ENCODE results near the gene SRP68. TPM values are rescaled to one million over a fixed set of nuclear protein-coding genes. Genes with fewer than 3 reads are reported as not detected.
A peak's percentile ranks its signal among the peaks of the same experiment; 100 is the strongest.

SRP68 gene
- total and polyA plus RNA-seq, 2 donors from 2014 or later: 52.7 to 68.1 TPM

DNA sequence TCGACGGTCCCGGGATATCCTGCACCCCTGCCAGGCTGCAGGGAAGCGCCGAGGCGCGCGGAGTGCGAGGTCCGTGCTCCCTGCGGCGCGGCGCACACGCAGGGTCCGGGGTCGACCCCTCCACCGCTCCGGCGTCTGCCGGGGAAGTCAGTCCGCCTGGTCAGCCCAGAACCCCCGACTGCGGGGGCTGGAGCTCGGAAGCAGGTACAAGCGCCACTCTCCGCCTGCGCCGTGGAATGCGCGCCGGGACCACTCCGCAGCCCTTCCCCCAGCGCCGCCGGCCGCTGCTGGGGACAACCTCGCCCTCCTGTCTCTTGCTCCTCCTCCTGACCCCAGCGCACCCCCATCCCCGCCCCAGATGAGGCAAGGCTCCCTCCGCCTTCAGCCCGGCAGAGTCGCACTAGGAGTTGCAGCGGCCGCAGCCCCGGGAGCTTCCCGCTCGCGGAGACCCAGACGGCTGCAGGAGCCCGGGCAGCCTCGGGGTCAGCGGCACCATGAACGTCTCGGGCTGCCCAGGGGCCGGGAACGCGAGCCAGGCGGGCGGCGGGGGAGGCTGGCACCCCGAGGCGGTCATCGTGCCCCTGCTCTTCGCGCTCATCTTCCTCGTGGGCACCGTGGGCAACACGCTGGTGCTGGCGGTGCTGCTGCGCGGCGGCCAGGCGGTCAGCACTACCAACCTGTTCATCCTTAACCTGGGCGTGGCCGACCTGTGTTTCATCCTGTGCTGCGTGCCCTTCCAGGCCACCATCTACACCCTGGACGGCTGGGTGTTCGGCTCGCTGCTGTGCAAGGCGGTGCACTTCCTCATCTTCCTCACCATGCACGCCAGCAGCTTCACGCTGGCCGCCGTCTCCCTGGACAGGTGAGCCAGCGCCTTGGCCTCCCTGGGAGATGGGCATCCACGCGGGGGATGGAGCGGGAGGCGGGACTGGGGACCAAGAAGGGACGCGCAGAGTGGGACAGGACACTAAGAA, 2.4 kb upstream of the SRP68 start, which contains the start of gene GALR2:
TSS of gene GALR2 (plus strand) at position 392 of the 974 bp plus-strand sequence. CDS start at position 495, 103 bp downstream.
- intact Hi-C loops (cut with DNase I): no loop called here
- Histone ChIP-seq H3K9me3 (ENCODE audit: control insufficient read depth in 2 of 3, insufficient read depth in 1 of 3, low read length in 3 of 3) (no peaks in the 10 kb centered on the region), H3K4me3 (ENCODE audit: low read length in 3 of 3) (no peak within 1 kb of the TSS), H3K27me3 (ENCODE audit: control insufficient read depth, insufficient read depth, low read length) (peaks cover 47% of the 10 kb centered on the region), H3K27ac (ENCODE audit: low read depth in 2 of 2, low read length in 2 of 2) (no peak within 1 kb of the TSS), H3K36me3 (ENCODE audit: control insufficient read depth in 2 of 3, insufficient read depth in 3 of 3, low read length in 3 of 3) (no peaks in the 10 kb centered on the region), H3K9ac (ENCODE audit: low read length in 3 of 3) (no peak within 1 kb of the TSS), H3K4me1 (ENCODE audit: control insufficient read depth in 2 of 3, insufficient read depth in 2 of 3, low read depth in 1 of 3, low read length in 3 of 3) (peaks cover 0 to 26% (median 2%) of the 10 kb centered on the region in 3 donors)
- TF ChIP-seq, protein P1, sequence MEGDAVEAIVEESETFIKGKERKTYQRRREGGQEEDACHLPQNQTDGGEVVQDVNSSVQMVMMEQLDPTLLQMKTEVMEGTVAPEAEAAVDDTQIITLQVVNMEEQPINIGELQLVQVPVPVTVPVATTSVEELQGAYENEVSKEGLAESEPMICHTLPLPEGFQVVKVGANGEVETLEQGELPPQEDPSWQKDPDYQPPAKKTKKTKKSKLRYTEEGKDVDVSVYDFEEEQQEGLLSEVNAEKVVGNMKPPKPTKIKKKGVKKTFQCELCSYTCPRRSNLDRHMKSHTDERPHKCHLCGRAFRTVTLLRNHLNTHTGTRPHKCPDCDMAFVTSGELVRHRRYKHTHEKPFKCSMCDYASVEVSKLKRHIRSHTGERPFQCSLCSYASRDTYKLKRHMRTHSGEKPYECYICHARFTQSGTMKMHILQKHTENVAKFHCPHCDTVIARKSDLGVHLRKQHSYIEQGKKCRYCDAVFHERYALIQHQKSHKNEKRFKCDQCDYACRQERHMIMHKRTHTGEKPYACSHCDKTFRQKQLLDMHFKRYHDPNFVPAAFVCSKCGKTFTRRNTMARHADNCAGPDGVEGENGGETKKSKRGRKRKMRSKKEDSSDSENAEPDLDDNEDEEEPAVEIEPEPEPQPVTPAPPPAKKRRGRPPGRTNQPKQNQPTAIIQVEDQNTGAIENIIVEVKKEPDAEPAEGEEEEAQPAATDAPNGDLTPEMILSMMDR (IDR thresholded peaks at IDR 0.05; ENCODE audit: borderline replicate concordance, extremely low read depth, insufficient read depth): no peak
- FAIRE-seq: no peak
- peak; percentile 33 to 78 (median 39) for DNase-seq

DNA sequence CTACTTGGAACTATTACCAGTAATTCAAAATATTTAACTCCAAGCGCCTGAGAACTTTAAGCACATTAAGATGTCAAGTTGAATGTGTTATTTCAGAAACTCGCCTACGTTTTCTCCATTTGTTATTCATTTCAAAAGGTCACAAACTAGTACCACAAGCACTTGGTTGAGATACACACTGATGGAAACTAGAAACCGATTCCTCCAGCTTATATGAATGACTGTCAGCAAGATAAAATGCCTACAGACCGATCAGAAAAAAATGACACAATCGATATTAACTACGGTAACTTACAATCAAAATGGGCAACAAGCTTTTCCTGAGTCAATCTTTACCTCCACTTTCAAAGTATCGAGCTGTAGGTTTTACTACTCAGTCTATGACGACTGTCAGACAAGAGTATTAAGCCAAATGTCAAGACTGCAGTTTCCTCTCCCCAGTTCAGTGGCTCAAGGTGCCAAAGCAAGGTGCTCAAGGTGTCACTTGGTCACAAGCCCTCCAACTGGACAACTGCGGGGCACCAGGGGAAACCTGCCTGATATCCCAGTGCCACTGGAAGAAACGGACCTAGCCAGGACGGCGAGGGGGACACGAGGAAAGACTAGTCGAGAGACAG, 678 bp downstream of the SRP68 start:
- intact Hi-C loops (cut with DNase I): no loop called here
- H3K9ac ChIP-seq (ENCODE audit: low read length in 3 of 3): peak overlapping the region; percentile 76 to 99 (median 90)
- no peak overlapping the region for H3K27ac ChIP-seq (ENCODE audit: low read depth in 2 of 2, low read length in 2 of 2)
- H3K27me3 ChIP-seq (ENCODE audit: control insufficient read depth, insufficient read depth, low read length): peaks cover 21% of the 10 kb centered on the region
- no peaks in the 10 kb centered on the region for H3K9me3 ChIP-seq (ENCODE audit: control insufficient read depth in 2 of 3, insufficient read depth in 1 of 3, low read length in 3 of 3)
- DNase-seq (no peak), FAIRE-seq (no peak)
- peaks cover 0 to 14% (median 10%) of the 10 kb centered on the region in 3 donors for H3K36me3 ChIP-seq (ENCODE audit: control insufficient read depth in 2 of 3, insufficient read depth in 3 of 3, low read length in 3 of 3)
- TF ChIP-seq, protein P1 (IDR thresholded peaks at IDR 0.05; ENCODE audit: borderline replicate concordance, extremely low read depth, insufficient read depth): no peak
- H3K4me3 ChIP-seq (ENCODE audit: low read length in 3 of 3): peak overlapping the region; percentile 79 to 99 (median 90)
- H3K4me1 ChIP-seq (ENCODE audit: control insufficient read depth in 2 of 3, insufficient read depth in 2 of 3, low read depth in 1 of 3, low read length in 3 of 3): peaks cover 0 to 20% (median 0%) of the 10 kb centered on the region in 3 donors

DNA sequence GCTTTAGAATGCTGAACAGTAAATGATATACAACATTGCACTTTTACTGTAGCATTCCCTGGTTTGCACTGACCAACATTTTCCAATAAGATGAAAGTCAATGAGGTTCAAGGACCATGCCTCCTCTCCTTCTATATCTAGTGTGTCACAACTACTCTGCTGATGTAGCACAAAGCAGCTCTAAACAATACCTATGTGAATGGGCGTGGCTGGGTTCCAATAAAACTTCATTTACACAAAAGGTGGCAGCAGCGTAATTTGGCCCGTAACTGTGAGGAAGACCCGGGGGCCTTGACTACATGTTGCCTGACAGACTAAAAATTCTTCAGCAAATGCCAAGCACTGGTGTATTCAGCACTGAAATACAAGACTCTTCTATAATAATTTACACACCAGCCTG, 6.5 kb downstream of the SRP68 start:
- no peak overlapping the region for H3K27ac ChIP-seq (ENCODE audit: low read depth in 2 of 2, low read length in 2 of 2)
- peak in 1 of 5 donors; percentile 4 for DNase-seq
- no peak for FAIRE-seq
- H3K9me3 ChIP-seq (ENCODE audit: control insufficient read depth in 2 of 3, insufficient read depth in 1 of 3, low read length in 3 of 3): no peaks in the 10 kb centered on the region
- H3K9ac ChIP-seq (ENCODE audit: low read length in 3 of 3): no peak overlapping the region
- H3K27me3 ChIP-seq (ENCODE audit: control insufficient read depth, insufficient read depth, low read length): no peaks in the 10 kb centered on the region
- H3K4me3 ChIP-seq (ENCODE audit: low read length in 3 of 3): no peak overlapping the region
- peaks cover 0 to 3% (median 0%) of the 10 kb centered on the region in 3 donors for H3K4me1 ChIP-seq (ENCODE audit: control insufficient read depth in 2 of 3, insufficient read depth in 2 of 3, low read depth in 1 of 3, low read length in 3 of 3)
- peaks cover 4 to 53% (median 39%) of the 10 kb centered on the region in 3 donors for H3K36me3 ChIP-seq (ENCODE audit: control insufficient read depth in 2 of 3, insufficient read depth in 3 of 3, low read length in 3 of 3)
- intact Hi-C loops (cut with DNase I): no loop called here
- TF ChIP-seq, protein P1 (IDR thresholded peaks at IDR 0.05; ENCODE audit: borderline replicate concordance, extremely low read depth, insufficient read depth): no peak
